HepG2 (cell line): Measurements from ENCODE around the gene CHMP1A. TPM values are rescaled to one million over a fixed set of nuclear protein-coding genes. Genes with fewer than 3 reads are reported as not detected.

ENCODE experiments used
- ATAC-seq: fragments of 200-7000 bp; cut with Tn5 transposase; 3 replicates; pipeline ENCODE4 v1.9.1; 2020; ENCODE audit warnings: mild to moderate bottlenecking, moderate library complexity
- BruUV-seq: library from RNA; stranded (reverse); fragments of 400-500 nt; replicated peaks from 2 replicates; lab custom pipeline; 2021; lab: Mats Ljungman, UMichigan
- CTCF ChIA-PET: fragments of 300-600 bp; formaldehyde crosslinking; extraction: SDS; loops from one replicate; lab custom pipeline; 2021; ENCODE audit warnings: low total read pairs, inconsistent platforms, low intra/inter-chr PET ratio; lab: Yijun Ruan, JAX
- POLR2A ChIA-PET: fragments of 350-600 bp; sonication (Branson Sonifier 250); formaldehyde crosslinking; loops from one replicate; lab custom pipeline; 2020; ENCODE audit warnings: antibody characterized with exemption, inconsistent platforms; lab: Yijun Ruan, JAX
- DNase-seq: peaks from one replicate; pipeline ENCODE4 v3.0.0-alpha.2; 2015; ENCODE audit warnings: low spot score
- FAIRE-seq: peaks from 3 replicates; lab custom pipeline; 2011; peaks lifted over from hg19 to GRCh38; lab: Jason Lieb, UNC
- H2AFZ ChIP-seq: one replicate; pipeline ENCODE4 v1.6.1; 2011; ENCODE audit warnings: low read length, inconsistent platforms
- H3K27ac ChIP-seq: fragments of 300-600 bp; 3 replicates; pipeline ENCODE4 v1.8.0; 2011; ENCODE audit warnings: mixed run types, mild to moderate bottlenecking, mixed read lengths, low read length, inconsistent platforms; ENCODE audit not compliant: insufficient read depth; ENCODE audit errors: extremely low read length
- H3K27me3 ChIP-seq, 2 experiments: fragments of 200-600 bp in 1 of 2; 2 replicates in 1 of 2; 3 replicates in 1 of 2; pipeline versions ENCODE4 v1.6.0 to v1.8.0; 2011; ENCODE audit warnings: low read length in 2 of 2, mild to moderate bottlenecking in 2 of 2, moderate library complexity in 2 of 2, inconsistent platforms in 1 of 2; ENCODE audit not compliant: insufficient read depth in 2 of 2, control insufficient read depth in 1 of 2
- H3K36me3 ChIP-seq, 2 experiments: fragments of 200-600 bp in 1 of 2; replicated peaks in 1 of 2; 2 replicates in 1 of 2; 3 replicates in 1 of 2; pipeline versions ENCODE4 v1.5.1 to v1.8.0; 2011; ENCODE audit warnings: low read length in 2 of 2, inconsistent platforms in 1 of 2; ENCODE audit not compliant: insufficient read depth in 2 of 2, control insufficient read depth in 1 of 2
- H3K4me1 ChIP-seq: 2 replicates; pipeline ENCODE4 v1.5.1; 2012; ENCODE audit warnings: low read length, inconsistent platforms; ENCODE audit not compliant: insufficient read depth
- H3K4me2 ChIP-seq: 2 replicates; pipeline ENCODE4 v1.6.0; 2011; ENCODE audit warnings: low read depth, low read length, inconsistent platforms
- H3K4me3 ChIP-seq, 3 experiments: fragments of 200-600 bp in 1 of 3; sonication (generic), shearing (Covaris generic) in 1 of 3; replicated peaks in 1 of 3; 2 replicates each; pipeline ENCODE4 v1.5.1; 2011 to 2016; ENCODE audit warnings: low read length in 3 of 3, inconsistent platforms in 2 of 3, low read depth in 2 of 3, mild to moderate bottlenecking in 2 of 3, control low read depth in 1 of 3, mixed read lengths in 1 of 3; ENCODE audit not compliant: insufficient read depth in 1 of 3
- H3K79me2 ChIP-seq: one replicate; pipeline ENCODE4 v1.6.1; 2011; ENCODE audit warnings: low read length, inconsistent platforms; ENCODE audit not compliant: insufficient read depth
- H3K9ac ChIP-seq: 2 replicates; pipeline ENCODE4 v1.6.0; 2011; ENCODE audit warnings: mild to moderate bottlenecking, low read depth, low read length, inconsistent platforms; ENCODE audit not compliant: insufficient read depth
- H3K9me3 ChIP-seq: 2 replicates; pipeline ENCODE4 v1.5.1; 2012; ENCODE audit warnings: mild to moderate bottlenecking, low read length
- H4K20me1 ChIP-seq: 2 replicates; pipeline ENCODE4 v1.6.0; 2011; ENCODE audit warnings: inconsistent platforms, mild to moderate bottlenecking, low read length, moderate library complexity; ENCODE audit not compliant: insufficient read depth
- CHCHD3 ChIP-seq: sonication (generic); formaldehyde crosslinking; IDR thresholded peaks from 2 replicates; pipeline ENCODE4 v1.8.0; 2022; ENCODE audit warnings: mild to moderate bottlenecking, missing genetic modification reagents, moderate library complexity
- FOXA3 ChIP-seq: IDR thresholded peaks from 2 replicates; pipeline ENCODE4 v1.6.1; 2016; ENCODE audit warnings: missing genetic modification reagents, missing compliant biosample characterization
- HNRNPL ChIP-seq: fragments of 200-400 bp; formaldehyde crosslinking; IDR thresholded peaks from 2 replicates; pipeline ENCODE4 v1.6.1; 2017; ENCODE audit warnings: mild to moderate bottlenecking, low read depth, low read length
- IRX3 ChIP-seq: sonication (generic); formaldehyde crosslinking; IDR thresholded peaks from 2 replicates; pipeline ENCODE4 v1.8.1; 2023; ENCODE audit warnings: mild to moderate bottlenecking, low read depth, missing genetic modification reagents, borderline replicate concordance
- KMT2A ChIP-seq: sonication (generic); formaldehyde crosslinking; IDR thresholded peaks from 2 replicates; pipeline ENCODE4 v1.4.0; 2020; ENCODE audit warnings: missing genetic modification reagents
- MAF1 ChIP-seq: sonication (generic); formaldehyde crosslinking; IDR thresholded peaks from 2 replicates; pipeline ENCODE4 v1.5.0; 2020; ENCODE audit warnings: missing genetic modification reagents, borderline replicate concordance
- SP140L ChIP-seq: sonication (generic); formaldehyde crosslinking; IDR thresholded peaks from 2 replicates; pipeline ENCODE4 v1.4.0; 2020; ENCODE audit warnings: missing genetic modification reagents, borderline replicate concordance
- ZC3H13 ChIP-seq: sonication (generic); formaldehyde crosslinking; IDR thresholded peaks from 2 replicates; pipeline ENCODE4 v1.8.1; 2023; ENCODE audit warnings: mild to moderate bottlenecking, missing genetic modification reagents, moderate library complexity
- ZEB1 ChIP-seq: IDR thresholded peaks from 2 replicates; pipeline ENCODE4 v1.6.1; 2012; ENCODE audit warnings: mild to moderate bottlenecking, low read depth, inconsistent platforms; ENCODE audit not compliant: insufficient replicate concordance
- ZNF672 ChIP-seq: sonication (generic); formaldehyde crosslinking; IDR thresholded peaks from 2 replicates; pipeline ENCODE4 v1.8.1; 2022; ENCODE audit warnings: missing genetic modification reagents
- ZNF737 ChIP-seq: sonication (generic); formaldehyde crosslinking; IDR thresholded peaks from 2 replicates; pipeline ENCODE4 v1.5.0; 2020; ENCODE audit warnings: missing genetic modification reagents, mild to moderate bottlenecking, borderline replicate concordance
- ZNF776 ChIP-seq: sonication (generic); formaldehyde crosslinking; IDR thresholded peaks from 2 replicates; pipeline ENCODE4 v1.4.0; 2020; ENCODE audit warnings: mild to moderate bottlenecking, missing genetic modification reagents
- WGBS: methylation state at CpG from one replicate; pipeline ENCODE4 v1.1.6; 2017; ENCODE audit warnings: low lambda C conversion rate; 5-methylcytosine and 5-hydroxymethylcytosine counted together
- in situ Hi-C: cut with HindIII; loops from 2 replicates; pipeline ENCODE4 v1.10.0; 2017; ENCODE audit warnings: low pct_unique_long_range_greater_than_20kb; ENCODE audit not compliant: extremely low pct_ligation_motif_present
- intact Hi-C: fragments of 100-400 bp; cut with micrococcal nuclease; formaldehyde crosslinking; loops from one replicate; pipeline ENCODE4 v1.10.0; 2022; ENCODE audit not compliant: unreplicated experiment
- polyA plus RNA-seq, 8 experiments: library from polyadenylated mRNA; depleted of rRNA in 3 of 8; stranded (reverse) in 7 of 8; unstranded in 1 of 8; fragments of >200 nt; fragmentation: Illumina TruSeq in 4 of 8; extraction: Trizol in 4 of 8; gene quantifications; 2 replicates each; pipeline versions ENCODE4 v1.2.1 to v1.2.3, GENCODE V29; 2011 to 2016; ENCODE audit warnings: low read depth in 4 of 8, missing spikeins in 1 of 8, mixed read lengths in 1 of 8; ENCODE audit not compliant: insufficient read depth in 1 of 8
- total RNA-seq, 5 experiments: library from RNA; depleted of rRNA; stranded (reverse); fragments of >200 nt; fragmentation: Illumina TruSeq; extraction: Trizol; gene quantifications; 2 replicates each; pipeline ENCODE4 v1.2.3, GENCODE V29; 2016; ENCODE audit warnings: low read depth in 1 of 5
- TF ChIP-seq, protein P1 (sequence below): sonication (generic); formaldehyde crosslinking; IDR thresholded peaks from 2 replicates; pipeline ENCODE4 v1.8.0; 2022; ENCODE audit warnings: missing genetic modification reagents, mild to moderate bottlenecking, borderline replicate concordance

The CHMP1A gene
- total and polyA plus RNA-seq, 2 of the 13 experiments (the other 11 are each of a cell fraction or from before 2014, with no cell fraction given) = 69.4 to 73.3 TPM

DNA sequence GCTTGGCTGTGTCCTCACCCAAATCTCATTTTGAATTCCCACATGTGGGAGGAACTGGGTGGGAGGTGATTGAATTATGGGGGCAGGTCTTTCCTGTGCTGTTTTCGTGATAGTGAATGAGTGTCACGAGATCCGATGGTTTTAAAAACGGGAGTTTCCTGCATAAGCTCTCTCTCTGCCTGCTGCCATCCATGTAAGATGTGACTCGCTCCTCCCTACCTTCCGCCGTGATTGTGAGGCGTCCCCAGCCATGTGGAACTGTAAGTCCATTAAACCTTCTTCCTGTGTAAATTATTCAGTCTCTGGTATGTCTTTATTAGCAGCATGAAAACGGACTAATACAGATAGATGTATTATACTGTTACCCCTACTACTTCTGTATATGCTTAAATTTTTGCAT, 3.7 kb upstream of the CHMP1A start:
- ATAC-seq = no peak
- Histone ChIP-seq H4K20me1 (no peaks in the 10 kb centered on the region), H3K9ac (no peak overlapping the region), H3K27ac (no peak overlapping the region), H3K4me3 (no peak overlapping the region), H3K4me2 (no peak overlapping the region), H3K9me3 (0 out of 2 replicates have a peak, but pooled peaks cover 3% of the 10 kb centered on the region), H3K36me3 (peaks cover 11 to 33% of the 10 kb centered on the region in 2 experiments), H3K79me2 (peaks cover 31% of the 10 kb centered on the region), H2AFZ (no peak overlapping the region), H3K4me1 (peaks cover 24% of the 10 kb centered on the region), H3K27me3 (no peaks in the 10 kb centered on the region; a peak in 1 of 5 replicates)
- ChIA-PET CTCF (no interaction called here), POLR2A (interaction anchor here (1.0 kb wide), 1 partner anchor 26 kb away, joined by 3 read pairs; the partner anchor contains the start of gene CDK10)
- TF ChIP-seq ZC3H13 = no peak
- no peak for TF ChIP-seq ZEB1
- no peak for TF ChIP-seq SP140L (CRISPR knock-in tag)
- TF ChIP-seq KMT2A (CRISPR knock-in tag) = no peak
- no peak for TF ChIP-seq FOXA3 (CRISPR knock-in tag)
- TF ChIP-seq IRX3 (CRISPR knock-in tag) = no peak
- no peak for TF ChIP-seq ZNF672 (CRISPR knock-in tag)
- TF ChIP-seq ZNF737 (CRISPR knock-in tag) = no peak
- TF ChIP-seq MAF1 (CRISPR knock-in tag) = no peak
- TF ChIP-seq CHCHD3 (CRISPR knock-in tag) = no peak
- TF ChIP-seq, protein P1, sequence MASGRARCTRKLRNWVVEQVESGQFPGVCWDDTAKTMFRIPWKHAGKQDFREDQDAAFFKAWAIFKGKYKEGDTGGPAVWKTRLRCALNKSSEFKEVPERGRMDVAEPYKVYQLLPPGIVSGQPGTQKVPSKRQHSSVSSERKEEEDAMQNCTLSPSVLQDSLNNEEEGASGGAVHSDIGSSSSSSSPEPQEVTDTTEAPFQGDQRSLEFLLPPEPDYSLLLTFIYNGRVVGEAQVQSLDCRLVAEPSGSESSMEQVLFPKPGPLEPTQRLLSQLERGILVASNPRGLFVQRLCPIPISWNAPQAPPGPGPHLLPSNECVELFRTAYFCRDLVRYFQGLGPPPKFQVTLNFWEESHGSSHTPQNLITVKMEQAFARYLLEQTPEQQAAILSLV (CRISPR knock-in tag) = no peak
- no peak for TF ChIP-seq HNRNPL
- no peak for TF ChIP-seq ZNF776 (CRISPR knock-in tag)
- no TSS peak for BruUV-seq
- intact Hi-C loops = no loop called here
- in situ Hi-C loops = no loop called here
- 95% methylated on average over 9 of the region's 9 CpGs for WGBS
- FAIRE-seq = no peak
- DNase-seq = no peak
